Measurements from ENCODE around the gene UPF2. TPM values are rescaled to one million over a fixed set of nuclear protein-coding genes. Genes with fewer than 3 reads are reported as not detected.

The UPF2 gene
- total RNA-seq, 4 donors from 2014 or later, result 20.6 to 24.8 (median 21.9) TPM

DNA sequence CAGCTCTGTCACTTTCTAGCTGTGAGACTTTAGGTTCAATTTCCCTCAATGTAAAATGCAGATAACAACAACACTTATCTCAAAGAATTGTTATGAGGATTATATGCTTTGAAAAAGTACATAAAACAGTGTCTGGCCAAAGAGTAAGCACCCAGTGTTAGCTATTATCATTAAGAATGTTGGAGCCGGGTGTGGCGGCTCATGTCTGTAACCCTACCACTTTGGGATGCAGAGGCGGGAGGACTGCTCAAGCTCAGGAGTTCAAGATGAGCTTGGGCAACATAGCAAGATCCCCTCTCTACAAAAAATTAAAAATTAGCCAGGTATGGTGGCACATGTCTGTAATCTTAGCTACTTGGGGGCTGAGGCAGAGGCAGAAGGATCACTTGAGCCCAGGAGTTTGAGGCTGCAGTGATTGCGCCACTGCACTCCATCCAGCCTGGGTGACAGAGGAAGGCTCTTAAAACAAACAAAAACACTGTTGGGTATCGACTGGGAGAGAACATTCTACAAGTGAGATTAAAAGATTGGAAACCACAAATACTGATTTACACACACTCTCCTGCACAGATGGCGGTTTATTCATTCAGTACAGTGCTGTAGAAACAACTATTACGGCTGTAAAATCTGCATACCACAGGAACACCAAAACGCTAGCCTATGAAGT lies 112.2 kb downstream of the UPF2 start:
- TF ChIP-seq POLR2A (IDR thresholded peaks at IDR 0.05), result no peak
- H3K4me3 ChIP-seq (ENCODE audit: low read depth, poor library complexity, severe bottlenecking), result no peak overlapping the region
- 96% methylated on average over 8 of the region's 8 CpGs for WGBS, 2 donors
- no peak for DNase-seq (ENCODE audit: low spot score in 2 of 2)
- intact Hi-C loops (cut with DNase I; ENCODE audit: low total_unique reads), result no loop called here

GRCh38 chr10:11927746-11928145 lies 114.9 kb downstream of the UPF2 start:
- 98 to 99% methylated on average over 3 of the region's 3 CpGs for WGBS, 2 donors
- no peak overlapping the region for H3K4me3 ChIP-seq (ENCODE audit: low read depth, poor library complexity, severe bottlenecking)
- intact Hi-C loops (cut with DNase I; ENCODE audit: low total_unique reads), result no loop called here
- TF ChIP-seq POLR2A (IDR thresholded peaks at IDR 0.05), result no peak
- TF ChIP-seq, protein P1, sequence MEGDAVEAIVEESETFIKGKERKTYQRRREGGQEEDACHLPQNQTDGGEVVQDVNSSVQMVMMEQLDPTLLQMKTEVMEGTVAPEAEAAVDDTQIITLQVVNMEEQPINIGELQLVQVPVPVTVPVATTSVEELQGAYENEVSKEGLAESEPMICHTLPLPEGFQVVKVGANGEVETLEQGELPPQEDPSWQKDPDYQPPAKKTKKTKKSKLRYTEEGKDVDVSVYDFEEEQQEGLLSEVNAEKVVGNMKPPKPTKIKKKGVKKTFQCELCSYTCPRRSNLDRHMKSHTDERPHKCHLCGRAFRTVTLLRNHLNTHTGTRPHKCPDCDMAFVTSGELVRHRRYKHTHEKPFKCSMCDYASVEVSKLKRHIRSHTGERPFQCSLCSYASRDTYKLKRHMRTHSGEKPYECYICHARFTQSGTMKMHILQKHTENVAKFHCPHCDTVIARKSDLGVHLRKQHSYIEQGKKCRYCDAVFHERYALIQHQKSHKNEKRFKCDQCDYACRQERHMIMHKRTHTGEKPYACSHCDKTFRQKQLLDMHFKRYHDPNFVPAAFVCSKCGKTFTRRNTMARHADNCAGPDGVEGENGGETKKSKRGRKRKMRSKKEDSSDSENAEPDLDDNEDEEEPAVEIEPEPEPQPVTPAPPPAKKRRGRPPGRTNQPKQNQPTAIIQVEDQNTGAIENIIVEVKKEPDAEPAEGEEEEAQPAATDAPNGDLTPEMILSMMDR (IDR thresholded peaks at IDR 0.05), result no peak
- DNase-seq (ENCODE audit: low spot score in 2 of 2), result no peak

DNA sequence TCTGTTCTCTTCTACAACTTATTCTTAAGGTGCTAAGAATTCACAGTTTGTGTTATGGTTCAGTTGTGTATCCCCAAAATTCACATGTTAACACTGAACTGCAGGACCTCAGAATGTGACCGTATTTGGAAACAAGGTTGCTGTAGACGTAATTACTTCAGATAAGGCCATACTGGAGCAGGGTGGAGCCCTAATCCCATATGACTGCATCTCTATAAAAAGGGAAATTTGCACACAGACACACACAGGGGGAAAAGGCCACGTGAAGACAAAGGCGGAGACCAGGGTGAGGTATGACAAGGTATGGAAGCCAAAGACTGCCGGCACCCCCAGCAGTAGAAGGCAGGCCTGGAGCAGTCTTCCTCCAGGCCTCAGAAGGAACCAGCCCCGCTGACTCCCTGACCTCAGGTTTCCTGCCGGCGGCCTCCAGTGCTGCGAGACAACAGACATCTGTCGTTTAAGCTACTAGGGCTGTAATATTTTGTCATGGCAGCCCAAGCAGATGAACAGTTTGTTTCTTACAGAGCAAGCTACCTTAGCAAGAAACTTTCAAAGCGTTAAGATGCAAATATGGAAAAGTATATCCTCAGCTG lies 120.7 kb downstream of the UPF2 start:
- intact Hi-C loops (cut with DNase I; ENCODE audit: low total_unique reads), result no loop called here
- H3K4me3 ChIP-seq (ENCODE audit: low read depth, poor library complexity, severe bottlenecking), result no peak overlapping the region
- peak in 1 of 2 donors; percentile 46 for DNase-seq (ENCODE audit: low spot score in 2 of 2)
- TF ChIP-seq, protein P1 (IDR thresholded peaks at IDR 0.05), result no peak
- 81 to 82% methylated on average over 11 of the region's 11 CpGs for WGBS, 2 donors

- intact Hi-C loops (cut with DNase I; ENCODE audit: low total_unique reads), result no loop called here
- peak in 1 of 2 donors; percentile 37 for DNase-seq (ENCODE audit: low spot score in 2 of 2)
- 81% methylated on average over 7 of the region's 7 CpGs for WGBS, 2 donors
Observed at GRCh38 chr10:11919271-11919670, 123.3 kb downstream of the UPF2 start.

GRCh38 chr10:11918384-11918783 lies 124.2 kb downstream of the UPF2 start:
- peak in 1 of 2 donors; percentile 60 for DNase-seq (ENCODE audit: low spot score in 2 of 2)
- H3K4me3 ChIP-seq (ENCODE audit: low read depth, poor library complexity, severe bottlenecking), result no peak overlapping the region
- WGBS, 2 donors, result 82 to 83% methylated on average over 8 of the region's 8 CpGs
- intact Hi-C loops (cut with DNase I; ENCODE audit: low total_unique reads), result no loop called here
- TF ChIP-seq, protein P1 (IDR thresholded peaks at IDR 0.05), result no peak
- no peak for TF ChIP-seq POLR2A (IDR thresholded peaks at IDR 0.05)

More at GRCh38 chr10:11919271-11919670, 123.3 kb downstream of the UPF2 start:
- TF ChIP-seq, protein P1 (IDR thresholded peaks at IDR 0.05), result no peak
- no peak for TF ChIP-seq POLR2A (IDR thresholded peaks at IDR 0.05)
- no peak overlapping the region for H3K4me3 ChIP-seq (ENCODE audit: low read depth, poor library complexity, severe bottlenecking)

- intact Hi-C loops (cut with DNase I; ENCODE audit: low total_unique reads), result no loop called here
Observed at GRCh38 chr10:11913079-11913641, 129.4 kb downstream of the UPF2 start.

More at GRCh38 chr10:11913079-11913641, 129.4 kb downstream of the UPF2 start:
- DNase-seq (ENCODE audit: low spot score in 2 of 2), result peak in 1 of 2 donors; percentile 43
- no peak overlapping the region for H3K4me3 ChIP-seq (ENCODE audit: low read depth, poor library complexity, severe bottlenecking)
- 51 to 63% methylated on average over 11 of the region's 11 CpGs for WGBS, 2 donors
- TF ChIP-seq, protein P1 (IDR thresholded peaks at IDR 0.05), result no peak
- TF ChIP-seq POLR2A (IDR thresholded peaks at IDR 0.05), result no peak

Data from lower leg skin (tissue), 4 donors.